ENCODE measurements around the gene BOK.

Gene BOK

DNA sequence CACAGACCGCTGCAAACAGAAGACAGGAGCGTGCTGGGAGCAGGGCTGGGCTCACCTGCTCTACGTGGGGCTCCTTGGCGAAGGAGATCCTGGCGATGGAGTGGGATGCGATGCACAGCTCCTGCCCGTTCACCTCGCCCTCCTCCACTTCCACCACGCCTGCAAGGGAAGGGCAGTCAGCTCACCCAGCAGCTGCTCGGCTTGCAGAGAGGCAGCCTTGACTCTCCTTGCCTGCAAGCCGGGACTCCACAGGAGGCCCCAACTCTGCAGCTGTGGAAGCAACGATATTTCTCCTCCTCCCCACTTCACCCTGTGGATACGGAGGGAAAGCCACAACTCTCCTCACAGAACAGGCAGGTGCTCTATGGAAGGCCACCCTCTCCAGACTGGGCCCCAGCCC is 43.3 kb downstream of the BOK start:
- DNase-seq (ENCODE audit: low spot score) (no peak), ATAC-seq (ENCODE audit: low read depth) (no peak)
- Histone ChIP-seq H3K4me1 (ENCODE audit: insufficient read depth, poor library complexity, severe bottlenecking) (no peaks in the 10 kb centered on the region), H3K4me3 (ENCODE audit: severe bottlenecking) (no peak overlapping the region), H3K36me3 (ENCODE audit: low read depth) (peaks cover 49% of the 10 kb centered on the region), H3K9me3 (ENCODE audit: severe bottlenecking) (no peaks in the 10 kb centered on the region), H3K27me3 (ENCODE audit: insufficient read depth, poor library complexity, severe bottlenecking) (no peaks in the 10 kb centered on the region), H3K27ac (ENCODE audit: poor library complexity, severe bottlenecking) (no peak overlapping the region)
- TF ChIP-seq, protein P1, sequence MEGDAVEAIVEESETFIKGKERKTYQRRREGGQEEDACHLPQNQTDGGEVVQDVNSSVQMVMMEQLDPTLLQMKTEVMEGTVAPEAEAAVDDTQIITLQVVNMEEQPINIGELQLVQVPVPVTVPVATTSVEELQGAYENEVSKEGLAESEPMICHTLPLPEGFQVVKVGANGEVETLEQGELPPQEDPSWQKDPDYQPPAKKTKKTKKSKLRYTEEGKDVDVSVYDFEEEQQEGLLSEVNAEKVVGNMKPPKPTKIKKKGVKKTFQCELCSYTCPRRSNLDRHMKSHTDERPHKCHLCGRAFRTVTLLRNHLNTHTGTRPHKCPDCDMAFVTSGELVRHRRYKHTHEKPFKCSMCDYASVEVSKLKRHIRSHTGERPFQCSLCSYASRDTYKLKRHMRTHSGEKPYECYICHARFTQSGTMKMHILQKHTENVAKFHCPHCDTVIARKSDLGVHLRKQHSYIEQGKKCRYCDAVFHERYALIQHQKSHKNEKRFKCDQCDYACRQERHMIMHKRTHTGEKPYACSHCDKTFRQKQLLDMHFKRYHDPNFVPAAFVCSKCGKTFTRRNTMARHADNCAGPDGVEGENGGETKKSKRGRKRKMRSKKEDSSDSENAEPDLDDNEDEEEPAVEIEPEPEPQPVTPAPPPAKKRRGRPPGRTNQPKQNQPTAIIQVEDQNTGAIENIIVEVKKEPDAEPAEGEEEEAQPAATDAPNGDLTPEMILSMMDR (IDR thresholded peaks at IDR 0.05; ENCODE audit: poor library complexity, severe bottlenecking), result no peak

DNA sequence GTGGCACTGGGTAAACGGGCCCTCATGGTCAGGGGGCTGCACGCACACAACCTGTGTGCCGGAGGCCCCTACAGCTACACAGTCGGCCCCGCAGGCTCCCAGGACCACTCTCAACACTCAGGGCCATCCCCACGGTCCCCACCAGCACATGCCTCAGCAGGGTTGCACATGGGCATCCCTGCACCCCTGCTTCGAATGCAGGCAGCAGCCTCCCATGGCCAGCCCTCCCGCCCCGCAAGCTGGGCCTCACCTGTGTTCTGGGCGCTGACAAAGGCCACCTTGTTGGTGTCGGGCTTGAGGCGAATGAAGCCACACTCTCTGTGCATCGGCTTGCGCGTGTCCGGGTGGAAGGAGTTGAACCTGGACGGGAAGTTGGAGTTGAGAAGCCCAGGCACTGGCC is 44.2 kb downstream of the BOK start:
- ATAC-seq (ENCODE audit: low read depth) (no peak), DNase-seq (ENCODE audit: low spot score) (no peak)
- no peak overlapping the region for H3K27ac ChIP-seq (ENCODE audit: poor library complexity, severe bottlenecking)
- no peaks in the 10 kb centered on the region for H3K4me1 ChIP-seq (ENCODE audit: insufficient read depth, poor library complexity, severe bottlenecking)
- no peaks in the 10 kb centered on the region for H3K27me3 ChIP-seq (ENCODE audit: insufficient read depth, poor library complexity, severe bottlenecking)
- H3K36me3 ChIP-seq (ENCODE audit: low read depth), result peaks cover 49% of the 10 kb centered on the region
- no peak overlapping the region for H3K4me3 ChIP-seq (ENCODE audit: severe bottlenecking)
- H3K9me3 ChIP-seq (ENCODE audit: severe bottlenecking), result no peaks in the 10 kb centered on the region
- TF ChIP-seq, protein P1 (IDR thresholded peaks at IDR 0.05; ENCODE audit: poor library complexity, severe bottlenecking), result no peak

DNA sequence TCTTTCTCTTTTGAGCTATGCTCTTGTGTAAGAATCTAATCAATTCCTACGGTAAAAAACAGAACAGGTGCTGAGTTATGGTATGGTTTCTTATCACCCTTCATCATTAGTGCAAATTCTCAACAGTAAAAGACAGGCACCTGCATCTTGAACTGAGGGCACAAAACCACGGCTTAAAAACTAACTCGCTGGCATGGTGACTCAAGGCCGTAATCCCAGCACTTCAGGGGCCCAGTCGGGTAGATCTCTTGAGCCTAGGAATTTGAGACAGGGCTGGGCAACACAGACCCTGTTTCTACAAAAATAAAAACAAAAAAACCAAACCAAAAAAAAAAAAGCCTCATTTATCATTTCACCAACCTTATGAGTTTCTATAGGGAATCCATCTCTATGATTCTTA is 45.1 kb downstream of the BOK start:
- no peak overlapping the region for H3K4me3 ChIP-seq (ENCODE audit: severe bottlenecking)
- H3K27ac ChIP-seq (ENCODE audit: poor library complexity, severe bottlenecking), result no peak overlapping the region
- no peak for DNase-seq (ENCODE audit: low spot score)
- H3K27me3 ChIP-seq (ENCODE audit: insufficient read depth, poor library complexity, severe bottlenecking), result no peaks in the 10 kb centered on the region
- TF ChIP-seq, protein P1 (IDR thresholded peaks at IDR 0.05; ENCODE audit: poor library complexity, severe bottlenecking), result no peak
- H3K9me3 ChIP-seq (ENCODE audit: severe bottlenecking), result no peaks in the 10 kb centered on the region
- no peaks in the 10 kb centered on the region for H3K4me1 ChIP-seq (ENCODE audit: insufficient read depth, poor library complexity, severe bottlenecking)
- H3K36me3 ChIP-seq (ENCODE audit: low read depth), result peaks cover 50% of the 10 kb centered on the region
- no peak for ATAC-seq (ENCODE audit: low read depth)

DNA sequence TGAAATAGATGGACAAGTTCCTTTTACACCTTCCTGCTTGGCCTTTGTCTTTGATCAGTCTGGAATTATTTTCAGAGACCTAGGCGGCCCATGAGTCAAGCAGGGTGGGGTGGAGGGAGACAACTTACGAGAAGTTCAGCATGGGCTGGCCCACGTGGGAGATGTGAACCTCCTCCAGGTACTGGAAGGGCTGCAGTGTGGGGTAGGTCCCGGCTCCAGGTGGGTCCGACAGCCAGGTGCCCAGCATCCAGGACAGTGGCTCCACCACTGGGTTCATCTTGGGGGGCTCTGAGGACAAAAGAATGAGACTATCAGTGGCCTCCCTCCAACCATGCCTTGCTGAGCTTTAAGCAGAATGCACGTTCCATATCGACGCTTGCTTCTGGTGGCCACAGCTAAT is 47.6 kb downstream of the BOK start:
- TF ChIP-seq, protein P1 (IDR thresholded peaks at IDR 0.05; ENCODE audit: poor library complexity, severe bottlenecking), result no peak
- Histone ChIP-seq H3K4me1 (ENCODE audit: insufficient read depth, poor library complexity, severe bottlenecking) (no peaks in the 10 kb centered on the region), H3K4me3 (ENCODE audit: severe bottlenecking) (no peak overlapping the region), H3K27me3 (ENCODE audit: insufficient read depth, poor library complexity, severe bottlenecking) (no peaks in the 10 kb centered on the region), H3K36me3 (ENCODE audit: low read depth) (peaks cover 42% of the 10 kb centered on the region), H3K27ac (ENCODE audit: poor library complexity, severe bottlenecking) (no peak overlapping the region), H3K9me3 (ENCODE audit: severe bottlenecking) (no peaks in the 10 kb centered on the region)
- DNase-seq (ENCODE audit: low spot score) (no peak), ATAC-seq (ENCODE audit: low read depth) (no peak)

DNA sequence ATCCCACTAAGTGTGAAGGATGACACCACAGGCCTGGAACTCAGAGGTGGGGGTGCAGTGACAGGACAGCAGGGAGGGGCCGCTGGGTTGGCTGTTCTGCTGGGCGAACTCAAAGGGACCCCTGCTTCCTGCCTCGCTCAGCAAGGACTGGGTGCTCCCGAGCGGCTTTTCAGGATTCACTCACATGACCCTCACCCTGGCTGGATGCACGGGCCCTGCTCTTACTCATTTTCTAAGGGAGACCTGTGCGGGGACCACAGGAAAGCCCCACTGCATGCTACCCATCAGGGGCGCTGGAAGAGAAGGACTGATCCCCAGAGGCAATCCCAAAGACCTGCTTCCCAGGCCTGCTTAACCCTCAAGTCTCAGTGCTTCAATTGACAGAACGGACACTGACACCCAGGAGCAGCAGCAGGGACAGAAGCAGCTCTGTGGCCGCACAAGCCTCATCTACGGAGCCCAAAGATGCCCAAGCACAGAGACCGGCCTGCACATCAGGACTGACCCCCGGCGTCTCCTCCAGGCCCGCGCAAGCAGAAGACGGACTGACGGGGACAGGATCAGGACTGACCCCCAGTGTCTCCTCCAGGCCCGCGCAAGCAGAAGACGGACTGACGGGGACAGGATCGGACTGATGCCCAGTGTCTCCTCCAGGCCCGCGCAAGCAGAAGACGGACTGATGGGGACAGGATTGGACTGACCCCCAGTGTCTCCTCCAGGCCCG is 48.8 kb downstream of the BOK start:
- no peak overlapping the region for H3K4me3 ChIP-seq (ENCODE audit: severe bottlenecking)
- no peak overlapping the region for H3K27ac ChIP-seq (ENCODE audit: poor library complexity, severe bottlenecking)
- peaks cover 37% of the 10 kb centered on the region for H3K36me3 ChIP-seq (ENCODE audit: low read depth)
- no peaks in the 10 kb centered on the region for H3K4me1 ChIP-seq (ENCODE audit: insufficient read depth, poor library complexity, severe bottlenecking)
- H3K27me3 ChIP-seq (ENCODE audit: insufficient read depth, poor library complexity, severe bottlenecking), result no peaks in the 10 kb centered on the region
- no peak for DNase-seq (ENCODE audit: low spot score)
- ATAC-seq (ENCODE audit: low read depth), result no peak
- TF ChIP-seq, protein P1 (IDR thresholded peaks at IDR 0.05; ENCODE audit: poor library complexity, severe bottlenecking), result no peak
- H3K9me3 ChIP-seq (ENCODE audit: severe bottlenecking), result no peaks in the 10 kb centered on the region

All from RWPE2 (cell line).